ENCODE results near the gene NPW. TPM values are rescaled to one million over a fixed set of nuclear protein-coding genes. Genes with fewer than 3 reads are reported as not detected.
A peak's percentile ranks its signal among the peaks of the same experiment; 100 is the strongest.

NPW gene
- total and polyA plus RNA-seq, 2 donors (not counting 3 experiments of a cell fraction or from before 2014, with no cell fraction given): 0.84 to 3.3 TPM

DNA sequence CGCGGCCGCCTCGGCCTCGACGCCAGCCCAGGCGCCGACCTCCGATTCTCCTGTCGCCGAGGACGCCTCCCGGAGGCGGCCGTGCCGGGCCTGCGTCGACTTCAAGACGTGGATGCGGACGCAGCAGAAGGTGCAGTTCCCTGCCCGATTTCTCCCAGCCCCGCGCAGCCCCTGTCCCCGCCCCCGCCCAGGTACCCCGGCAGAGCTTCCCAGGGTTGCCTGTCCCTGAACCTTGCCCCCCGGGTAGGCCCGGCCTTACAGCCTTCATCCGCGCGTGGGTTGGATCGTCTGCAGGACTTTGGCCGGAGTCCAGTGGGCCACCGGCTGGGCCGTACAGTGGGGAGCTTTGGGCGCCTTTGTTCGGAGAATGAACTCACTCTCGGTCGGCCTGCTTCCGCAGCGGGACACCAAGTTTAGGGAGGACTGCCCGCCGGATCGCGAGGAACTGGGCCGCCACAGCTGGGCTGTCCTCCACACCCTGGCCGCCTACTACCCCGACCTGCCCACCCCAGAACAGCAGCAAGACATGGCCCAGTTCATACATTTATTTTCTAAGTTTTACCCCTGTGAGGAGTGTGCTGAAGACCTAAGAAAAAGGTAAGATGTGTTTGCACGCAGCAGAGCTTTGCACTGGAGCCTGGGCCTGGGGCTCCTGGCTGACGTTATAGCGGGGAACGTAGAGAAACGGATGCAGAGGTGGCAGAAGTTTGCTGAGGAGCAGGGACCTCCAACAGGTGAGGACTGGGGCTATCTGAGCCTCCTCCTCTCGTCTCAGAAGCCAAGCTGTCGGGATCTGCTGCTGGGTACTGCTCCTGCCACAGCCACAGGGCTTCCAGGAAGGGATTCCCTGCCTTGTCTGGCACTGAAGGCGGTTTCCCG lies 35.0 kb upstream of the NPW start:
- no peak for DNase-seq (ENCODE audit: low read depth, low spot score)
- Histone ChIP-seq H3K9me3 (replicated peaks; ENCODE audit: control insufficient read depth, insufficient read depth, low read length) (no peaks in the 10 kb centered on the region), H3K79me2 (ENCODE audit: control insufficient read depth, insufficient read depth, low read length) (peaks cover 5% of the 10 kb centered on the region), H2AFZ (ENCODE audit: low read depth, low read length) (peak overlapping the region; percentile 10), H3K4me1 (ENCODE audit: control insufficient read depth, extremely low read depth, insufficient read depth, low read length) (peaks cover 15% of the 10 kb centered on the region), H3K4me2 (ENCODE audit: insufficient read depth, low read length) (peak overlapping the region; percentile 67), H3K27me3 (ENCODE audit: control insufficient read depth in 2 of 2, insufficient read depth in 2 of 2, low read length in 2 of 2) (peaks cover 42 to 44% of the 10 kb centered on the region in 2 experiments), H3K36me3 (ENCODE audit: control insufficient read depth in 2 of 2, extremely low read depth in 1 of 2, insufficient read depth in 2 of 2, low read length in 2 of 2) (peaks cover 0 to 7% of the 10 kb centered on the region in 2 experiments), H4K20me1 (replicated peaks; ENCODE audit: control insufficient read depth, extremely low read depth, insufficient read depth, low read length) (no peaks in the 10 kb centered on the region), H3K4me3 (replicated peaks in 1 of 3; ENCODE audit: insufficient read depth in 1 of 3, low read depth in 1 of 3, low read length in 3 of 3) (peak overlapping the region; percentile 51 to 75 (median 71)), H3K27ac (ENCODE audit: insufficient read depth, low read depth, low read length) (no peak overlapping the region), H3K9me1 (replicated peaks; ENCODE audit: control insufficient read depth, extremely low read depth, insufficient read depth, low read length) (no peaks in the 10 kb centered on the region), H3K9ac (replicated peaks; ENCODE audit: extremely low read depth, insufficient read depth, low read length) (peak overlapping the region; percentile 69)
- intact Hi-C loops (cut with micrococcal nuclease) (loop anchor here (1.0 kb wide), 1 partner anchor 13 kb away; no protein-coding TSS in a partner anchor), dilution Hi-C loops (cut with MboI; ENCODE audit: extremely low pct_ligation_motif_present, low sequenced_read_pairs) (no loop called here)
- CTCF ChIA-PET: interaction anchor here (1.2 to 5.0 kb wide), 5 partner anchors 19 to 156 kb away, joined by 3 to 21 read pairs (median 6); no protein-coding TSS in a partner anchor
- POLR2A ChIA-PET: no interaction called here
- FAIRE-seq: peak; percentile 35
- TF ChIP-seq GATA2 (IDR thresholded peaks at IDR 0.05; ENCODE audit: insufficient read depth, insufficient read length, low read depth, low read length) (no peak), FOS (IDR thresholded peaks at IDR 0.05; ENCODE audit: borderline replicate concordance, insufficient read depth, low read length) (no peak), JUN (IDR thresholded peaks at IDR 0.05; ENCODE audit: borderline replicate concordance, insufficient read depth, insufficient read length, low read depth) (no peak), EZH2 (IDR thresholded peaks at IDR 0.05; ENCODE audit: borderline replicate concordance, low read depth, low read length, severe bottlenecking) (no peak), MYC (IDR thresholded peaks at IDR 0.05; ENCODE audit: low read depth, low read length) (no peak), POLR2A (IDR thresholded peaks at IDR 0.05; ENCODE audit: low read depth, low read length) (no peak), POLR2AphosphoS5 (IDR thresholded peaks at IDR 0.05; ENCODE audit: insufficient read depth, low read depth, low read length) (no peak)
- TF ChIP-seq, protein P1, sequence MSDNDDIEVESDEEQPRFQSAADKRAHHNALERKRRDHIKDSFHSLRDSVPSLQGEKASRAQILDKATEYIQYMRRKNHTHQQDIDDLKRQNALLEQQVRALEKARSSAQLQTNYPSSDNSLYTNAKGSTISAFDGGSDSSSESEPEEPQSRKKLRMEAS (IDR thresholded peaks at IDR 0.05; ENCODE audit: insufficient read depth, insufficient read length): no peak
- TF ChIP-seq, protein P2, sequence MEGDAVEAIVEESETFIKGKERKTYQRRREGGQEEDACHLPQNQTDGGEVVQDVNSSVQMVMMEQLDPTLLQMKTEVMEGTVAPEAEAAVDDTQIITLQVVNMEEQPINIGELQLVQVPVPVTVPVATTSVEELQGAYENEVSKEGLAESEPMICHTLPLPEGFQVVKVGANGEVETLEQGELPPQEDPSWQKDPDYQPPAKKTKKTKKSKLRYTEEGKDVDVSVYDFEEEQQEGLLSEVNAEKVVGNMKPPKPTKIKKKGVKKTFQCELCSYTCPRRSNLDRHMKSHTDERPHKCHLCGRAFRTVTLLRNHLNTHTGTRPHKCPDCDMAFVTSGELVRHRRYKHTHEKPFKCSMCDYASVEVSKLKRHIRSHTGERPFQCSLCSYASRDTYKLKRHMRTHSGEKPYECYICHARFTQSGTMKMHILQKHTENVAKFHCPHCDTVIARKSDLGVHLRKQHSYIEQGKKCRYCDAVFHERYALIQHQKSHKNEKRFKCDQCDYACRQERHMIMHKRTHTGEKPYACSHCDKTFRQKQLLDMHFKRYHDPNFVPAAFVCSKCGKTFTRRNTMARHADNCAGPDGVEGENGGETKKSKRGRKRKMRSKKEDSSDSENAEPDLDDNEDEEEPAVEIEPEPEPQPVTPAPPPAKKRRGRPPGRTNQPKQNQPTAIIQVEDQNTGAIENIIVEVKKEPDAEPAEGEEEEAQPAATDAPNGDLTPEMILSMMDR (IDR thresholded peaks at IDR 0.05; ENCODE audit: extremely low read depth in 1 of 2, insufficient read depth in 1 of 2, low read depth in 1 of 2, low read length in 2 of 2): no peak
- BruUV-seq (replicated peaks): TSS peak; percentile 21
